ENCODE measurements around the gene TACC2.

The TACC2 gene

GRCh38 chr10:122170802-122171201 lies 181.8 kb downstream of the TACC2 start:
- DNase-seq (ENCODE audit: low read depth) = no peak

GRCh38 chr10:122171302-122172075 lies 182.5 kb downstream of the TACC2 start:
- no peak for DNase-seq (ENCODE audit: low read depth)

- no peak for DNase-seq (ENCODE audit: low read depth)
These were observed 183.5 kb downstream of the TACC2 start for GRCh38 chr10:122172361-122173008.

- no peak for DNase-seq (ENCODE audit: low read depth)
These were observed 184.4 kb downstream of the TACC2 start for GRCh38 chr10:122173337-122173736.

- no peak for DNase-seq (ENCODE audit: low read depth)
These were observed 184.9 kb downstream of the TACC2 start for GRCh38 chr10:122173766-122174435.

GRCh38 chr10:122176232-122177213 lies 187.6 kb downstream of the TACC2 start:
- DNase-seq (ENCODE audit: low read depth) = no peak

- DNase-seq (ENCODE audit: low read depth) = no peak
These were observed 189.7 kb downstream of the TACC2 start for GRCh38 chr10:122178655-122179054.

- DNase-seq (ENCODE audit: low read depth) = no peak
These were observed 192.2 kb downstream of the TACC2 start for GRCh38 chr10:122181041-122181732.

- peak; percentile 24 for DNase-seq (ENCODE audit: low read depth)
These were observed 192.9 kb downstream of the TACC2 start for GRCh38 chr10:122181876-122182275.

- no peak for DNase-seq (ENCODE audit: low read depth)
These were observed 193.3 kb downstream of the TACC2 start for GRCh38 chr10:122182308-122182707.

- no peak for DNase-seq (ENCODE audit: low read depth)
These were observed 195.3 kb downstream of the TACC2 start for GRCh38 chr10:122184254-122184653.

- DNase-seq (ENCODE audit: low read depth) = no peak
These were observed 196.7 kb downstream of the TACC2 start for GRCh38 chr10:122185643-122186042.

GRCh38 chr10:122186816-122187810 lies 198.2 kb downstream of the TACC2 start:
- DNase-seq (ENCODE audit: low read depth) = no peak

- no peak for DNase-seq (ENCODE audit: low read depth)
These were observed 199.7 kb downstream of the TACC2 start for GRCh38 chr10:122188706-122189105.

- DNase-seq (ENCODE audit: low read depth) = no peak
These were observed 200.2 kb downstream of the TACC2 start for GRCh38 chr10:122189185-122189584.

- DNase-seq (ENCODE audit: low read depth) = no peak
These were observed 201.4 kb downstream of the TACC2 start for GRCh38 chr10:122190176-122190943.

GRCh38 chr10:122191936-122192541 lies 203.1 kb downstream of the TACC2 start:
- no peak for DNase-seq (ENCODE audit: low read depth)

GRCh38 chr10:122194251-122194650 lies 205.3 kb downstream of the TACC2 start:
- no peak for DNase-seq (ENCODE audit: low read depth)

- no peak for DNase-seq (ENCODE audit: low read depth)
These were observed 207.3 kb downstream of the TACC2 start for GRCh38 chr10:122196218-122196617.
